GM18870 (cell line): ENCODE data around the gene CAPN1.

Experiments
- ATAC-seq: cut with Tn5 transposase; IDR thresholded peaks from one replicate; pipeline ENCODE4 v1.9.1; 2021; ENCODE audit warnings: moderate library complexity; ENCODE audit not compliant: unreplicated experiment

The CAPN1 gene

GRCh38 chr11:65258988-65259387, 77.3 kb downstream of the CAPN1 start:
- ATAC-seq, result no peak

- no peak for ATAC-seq
Observed at GRCh38 chr11:65260302-65260701, 78.6 kb downstream of the CAPN1 start.

GRCh38 chr11:65260756-65261590, 79.2 kb downstream of the CAPN1 start:
- ATAC-seq, result peak; percentile 17
